Stimulated activated CD8-positive, alpha-beta memory T cell treated with anti-CD3 and anti-CD28 coated beads, Interleukin-7, amount 100 ng/mL, for 24 hours (primary cell): ENCODE measurements around the gene PTPRCAP.

Experiments used
- DNase-seq: peaks from one replicate; pipeline ENCODE4 v3.0.0-alpha.2; 2020; ENCODE audit warnings: low read depth

The PTPRCAP gene

DNA sequence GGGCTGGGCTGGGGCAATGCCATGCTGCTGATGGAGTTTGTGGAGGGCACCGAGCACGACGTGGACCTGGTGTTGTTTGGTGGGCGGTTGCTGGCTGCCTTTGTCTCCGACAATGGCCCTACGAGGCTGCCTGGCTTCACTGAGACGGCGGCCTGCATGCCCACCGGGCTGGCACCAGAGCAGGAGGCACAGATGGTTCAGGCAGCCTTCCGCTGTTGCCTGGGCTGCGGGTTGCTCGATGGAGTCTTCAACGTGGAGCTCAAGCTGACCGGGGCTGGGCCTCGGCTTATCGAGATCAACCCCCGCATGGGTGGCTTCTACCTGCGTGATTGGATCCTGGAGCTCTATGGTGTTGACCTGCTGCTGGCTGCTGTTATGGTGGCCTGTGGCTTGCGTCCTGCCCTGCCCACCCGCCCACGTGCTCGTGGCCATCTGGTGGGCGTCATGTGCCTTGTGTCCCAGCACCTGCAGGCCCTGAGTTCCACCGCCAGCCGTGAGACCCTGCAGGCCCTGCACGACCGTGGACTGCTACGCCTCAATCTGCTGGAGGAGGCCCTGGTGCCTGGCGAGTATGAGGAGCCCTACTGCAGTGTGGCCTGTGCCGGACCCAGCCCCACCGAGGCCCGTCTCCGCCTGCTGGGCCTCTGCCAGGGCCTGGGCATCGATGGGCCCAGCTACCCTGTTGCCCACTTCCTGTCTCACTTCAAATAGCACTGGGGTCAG lies 13.4 kb downstream of the PTPRCAP start:
- no peak for DNase-seq

DNA sequence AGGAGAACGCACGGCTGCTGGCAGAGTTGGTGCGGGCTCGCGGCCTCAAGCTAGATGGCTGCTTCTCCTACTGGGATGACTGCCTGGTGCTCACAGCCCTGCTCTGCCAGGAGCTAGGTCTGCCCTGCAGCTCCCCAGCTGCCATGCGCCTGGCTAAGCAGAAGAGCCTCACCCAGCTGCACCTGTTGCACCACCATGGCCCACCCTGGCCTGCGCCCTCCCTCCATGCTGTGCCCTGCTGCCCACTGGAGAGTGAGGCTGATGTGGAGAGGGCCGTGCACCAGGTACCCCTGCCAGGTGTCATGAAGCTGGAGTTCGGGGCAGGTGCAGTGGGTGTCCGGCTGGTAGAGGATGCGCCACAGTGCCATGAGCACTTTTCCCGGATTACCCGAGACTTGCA lies 14.0 kb downstream of the PTPRCAP start:
- no peak for DNase-seq

DNA sequence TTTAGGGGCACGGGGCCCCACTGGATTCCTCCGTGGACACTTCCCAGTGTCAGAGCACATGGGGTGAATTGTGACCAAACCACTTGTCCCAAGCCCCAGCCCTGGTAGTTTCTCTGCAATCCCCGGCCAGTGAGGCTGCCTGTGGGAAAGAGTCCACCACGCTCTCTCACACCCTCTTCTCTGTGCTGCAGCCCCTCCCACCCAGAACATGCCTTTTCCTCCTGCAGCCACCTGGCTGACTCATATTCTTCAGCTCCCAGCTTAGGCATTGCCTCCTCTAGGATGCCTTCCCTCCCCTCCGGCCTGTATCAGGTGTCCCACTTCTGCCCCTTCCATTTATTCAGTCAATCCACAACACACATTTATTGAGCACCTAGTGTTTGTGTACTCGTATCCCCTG lies 14.6 kb downstream of the PTPRCAP start:
- DNase-seq = no peak

DNA sequence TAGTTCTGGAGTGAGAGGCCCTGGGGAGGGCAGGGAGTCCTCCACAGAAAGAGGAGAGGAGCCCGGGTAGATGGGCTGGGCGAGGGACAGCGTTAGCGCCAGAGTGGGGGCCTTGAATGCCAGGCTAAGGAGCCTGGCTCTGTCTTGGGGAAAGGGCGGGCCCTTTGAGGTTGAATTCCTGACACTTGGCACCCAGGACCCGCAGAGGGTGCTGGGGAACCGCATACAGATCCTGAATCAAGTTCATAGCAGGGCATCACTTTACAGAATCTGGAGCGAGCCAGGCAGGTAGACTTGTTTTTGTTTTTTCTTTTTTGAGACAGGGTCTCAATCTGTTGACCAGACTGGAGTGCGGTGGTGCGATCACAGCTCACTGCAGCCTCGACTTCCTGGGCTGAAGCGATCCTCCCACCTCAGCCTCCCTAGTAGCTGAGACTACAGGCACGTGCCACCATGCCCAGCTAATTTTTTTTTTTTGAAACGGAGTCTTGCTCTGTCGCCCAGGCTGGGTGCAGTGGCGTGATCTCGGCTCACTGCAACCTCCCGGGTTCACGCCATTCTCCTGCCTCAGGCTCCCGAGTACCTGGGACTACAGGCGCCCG lies 16.0 kb downstream of the PTPRCAP start:
- no peak for DNase-seq

DNA sequence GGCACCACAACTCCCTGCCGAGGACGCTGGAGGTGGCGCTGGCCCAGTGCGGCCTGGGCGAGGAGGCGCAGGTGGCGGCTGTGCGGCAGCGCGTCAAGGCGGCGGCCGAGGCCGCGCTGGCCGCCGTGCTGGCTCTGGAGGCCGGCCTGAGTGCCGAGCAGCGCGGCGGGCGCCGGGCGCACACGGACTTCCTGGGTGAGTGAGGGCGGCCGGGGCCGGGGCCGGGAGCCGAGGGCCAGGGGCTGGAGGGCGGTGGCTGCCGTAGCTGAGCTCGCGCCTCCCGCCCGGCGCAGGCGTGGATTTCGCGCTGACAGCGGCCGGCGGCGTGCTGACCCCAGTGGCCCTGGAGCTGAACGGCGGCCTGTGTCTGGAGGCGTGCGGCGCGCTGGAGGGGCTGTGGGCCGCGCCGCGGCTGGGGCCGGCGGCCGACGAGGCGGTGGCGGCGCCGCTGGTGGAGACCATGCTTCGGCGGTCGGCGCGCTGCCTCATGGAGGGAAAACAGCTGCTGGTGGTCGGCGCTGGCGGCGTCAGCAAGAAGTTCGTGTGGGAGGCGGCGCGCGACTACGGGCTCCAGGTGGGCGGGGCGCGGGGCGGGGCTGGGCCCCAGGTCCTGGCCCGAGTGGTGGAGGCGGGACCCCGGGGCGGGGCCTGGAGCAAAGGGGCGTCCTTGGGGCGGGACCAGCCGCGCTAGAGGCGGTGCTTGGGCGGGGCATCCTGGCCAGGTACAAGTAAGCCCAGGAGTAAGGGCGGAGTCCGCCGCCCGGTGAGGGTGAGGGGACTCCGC lies 16.6 kb downstream of the PTPRCAP start:
- peak; percentile 97 for DNase-seq

DNA sequence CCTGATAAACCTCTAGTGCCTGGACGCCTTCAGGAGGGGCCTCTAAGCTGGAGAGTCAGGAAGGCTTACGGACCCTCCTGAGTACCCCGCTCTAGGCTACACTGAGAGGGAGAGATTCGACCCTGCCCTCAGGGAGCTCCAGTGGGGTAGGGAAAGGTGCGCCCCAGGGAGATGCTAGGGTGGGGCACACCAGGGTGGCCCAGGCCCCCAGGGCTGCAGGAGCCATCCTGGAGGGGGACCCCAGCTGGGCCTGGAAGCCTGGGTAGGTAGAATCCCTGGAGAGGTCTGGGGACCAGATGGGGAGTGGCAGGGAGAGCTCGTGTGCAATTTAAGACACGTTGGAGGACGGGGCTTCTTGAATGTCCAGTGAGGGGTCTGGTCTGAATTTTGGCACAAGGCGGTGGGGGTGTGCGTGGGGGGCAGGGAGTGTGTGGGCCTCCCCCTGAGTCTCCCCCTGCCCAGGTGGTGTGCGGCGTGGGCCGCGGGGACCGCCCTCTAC lies 17.3 kb downstream of the PTPRCAP start:
- no peak for DNase-seq

DNA sequence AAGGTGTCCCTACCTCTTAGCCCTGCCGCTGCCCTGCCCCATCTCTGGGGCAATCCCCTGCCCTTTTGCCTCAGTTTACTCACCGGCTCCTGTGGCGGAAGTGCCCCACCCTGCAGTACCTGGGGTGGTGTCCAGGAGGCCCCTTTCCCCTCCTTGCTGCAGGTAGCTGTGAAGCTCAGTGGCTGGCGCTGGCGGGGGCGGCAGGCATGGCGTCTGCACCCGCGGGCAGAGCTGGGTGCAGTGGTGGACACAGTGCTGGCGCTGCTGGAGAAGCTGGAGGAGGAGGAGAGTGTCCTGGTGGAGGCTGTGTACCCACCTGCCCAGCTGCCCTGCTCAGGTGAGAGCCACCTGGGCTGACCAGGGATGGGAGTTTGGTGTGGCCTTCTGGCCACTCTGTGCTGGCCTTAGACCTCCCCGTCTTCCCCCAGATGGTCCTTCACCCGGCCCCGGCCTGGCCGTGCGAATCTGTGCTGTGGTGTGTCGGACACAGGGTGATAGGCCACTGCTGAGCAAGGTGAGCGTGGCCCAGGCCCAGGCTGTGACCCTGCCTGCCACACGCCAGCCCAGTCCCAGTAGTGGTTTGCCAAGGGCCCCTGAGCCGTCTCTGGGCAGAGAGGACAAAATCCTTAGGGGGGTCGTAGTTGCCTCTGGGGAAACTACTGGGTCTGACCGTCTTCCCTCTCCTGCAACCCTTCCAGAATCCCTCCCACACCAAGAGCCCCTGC lies 18.0 kb downstream of the PTPRCAP start:
- no peak for DNase-seq

DNA sequence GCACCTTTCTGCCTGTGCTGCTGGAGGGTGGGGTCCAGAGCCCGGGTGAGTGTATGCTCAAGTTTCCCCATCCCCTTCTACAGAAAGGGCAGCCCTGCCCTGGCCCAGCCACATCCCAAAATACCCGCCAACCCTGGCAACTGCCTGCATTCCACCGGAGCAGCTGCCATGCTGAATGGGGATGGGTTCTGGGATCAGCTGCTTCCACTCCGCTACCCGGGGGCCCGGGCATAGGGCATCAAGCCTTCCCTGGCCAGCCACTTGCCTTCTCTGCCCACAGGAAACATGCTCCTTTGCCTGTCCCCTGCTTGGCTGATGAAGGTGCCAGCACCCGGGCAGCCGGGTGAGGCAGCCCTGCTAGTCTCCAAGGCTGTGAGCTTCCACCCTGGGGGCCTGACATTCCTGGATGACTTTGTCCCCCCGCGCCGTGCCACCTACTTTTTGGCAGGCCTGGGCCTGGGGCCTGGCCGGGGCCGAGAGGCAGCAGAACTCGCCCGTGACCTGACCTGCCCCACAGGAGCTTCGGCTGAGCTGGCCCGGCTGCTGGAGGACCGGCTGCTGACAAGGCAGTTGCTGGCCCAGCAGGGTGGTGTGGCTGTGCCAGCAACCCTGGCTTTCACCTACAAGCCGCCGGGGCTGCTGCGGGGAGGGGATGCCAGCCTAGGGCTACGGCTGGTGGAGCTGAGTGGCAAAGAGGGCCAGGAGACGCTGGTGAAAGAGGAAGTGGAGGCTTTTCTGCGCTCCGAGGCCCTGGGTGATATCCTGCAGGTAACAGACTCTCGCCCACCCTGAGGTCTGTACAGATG lies 18.8 kb downstream of the PTPRCAP start:
- DNase-seq = no peak

DNA sequence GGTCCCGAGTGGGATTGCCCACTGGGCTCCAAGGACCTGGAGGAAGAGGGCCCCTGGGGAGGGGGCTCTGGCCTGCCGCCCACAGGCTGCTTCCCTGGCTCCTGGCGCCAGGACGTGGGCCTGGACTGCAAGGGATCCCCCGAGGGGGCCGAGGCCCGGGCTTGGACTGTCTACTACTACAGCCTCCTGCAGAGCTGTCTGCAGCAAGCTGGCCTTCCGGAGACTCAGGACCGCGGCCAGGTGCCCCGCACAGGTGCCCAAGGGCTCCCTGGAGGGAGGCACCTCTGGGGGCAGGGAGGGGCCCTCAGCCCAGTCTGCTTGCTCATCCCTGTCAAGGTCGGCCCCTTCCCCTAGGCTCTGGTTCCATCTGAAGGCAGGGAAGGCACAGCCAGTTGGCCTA lies 20.1 kb downstream of the PTPRCAP start:
- no peak for DNase-seq

DNA sequence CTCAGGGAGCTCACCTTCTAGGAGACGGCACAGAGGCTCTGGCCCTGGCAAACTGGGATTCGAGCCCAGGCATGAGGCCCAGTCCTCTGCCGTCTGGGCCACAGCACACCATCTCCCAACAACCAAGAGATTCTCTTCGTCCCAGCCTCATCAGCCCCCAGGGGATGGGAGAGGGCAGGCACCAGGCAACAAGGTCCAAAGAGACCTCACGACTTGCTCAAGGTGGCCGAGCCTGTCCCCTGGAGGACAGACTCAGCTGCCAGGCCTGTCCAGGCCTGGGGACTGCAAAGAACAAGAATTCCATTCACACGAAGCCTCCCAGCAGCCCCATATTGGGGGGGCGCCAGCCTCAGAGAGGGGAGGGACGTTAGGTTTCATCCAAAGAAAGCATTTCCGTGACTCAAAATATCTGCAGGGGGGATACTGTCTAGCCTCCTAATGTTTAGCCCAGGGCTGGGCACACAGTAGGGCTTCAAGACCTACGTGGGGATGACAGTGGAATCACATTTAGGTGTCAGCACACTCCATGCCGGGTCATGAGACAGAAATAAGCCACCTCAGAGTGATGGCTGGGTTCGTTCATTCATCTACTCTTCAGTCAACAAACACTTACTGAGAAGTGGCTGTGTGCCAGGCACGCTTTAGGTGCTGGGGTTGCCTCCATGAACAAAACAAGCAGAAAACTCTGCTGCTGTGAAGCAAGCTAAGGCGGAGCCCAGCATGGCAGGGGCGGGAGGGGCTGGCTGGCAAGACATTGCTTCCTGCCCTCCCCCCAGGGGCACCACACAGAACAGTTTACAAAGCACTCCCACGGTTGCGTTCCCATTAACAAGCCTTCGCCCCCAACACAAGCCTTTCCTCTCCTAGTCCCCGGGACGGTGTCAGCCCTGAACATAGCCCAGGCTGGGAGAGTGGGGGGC lies 20.8 kb downstream of the PTPRCAP start:
- no peak for DNase-seq

DNA sequence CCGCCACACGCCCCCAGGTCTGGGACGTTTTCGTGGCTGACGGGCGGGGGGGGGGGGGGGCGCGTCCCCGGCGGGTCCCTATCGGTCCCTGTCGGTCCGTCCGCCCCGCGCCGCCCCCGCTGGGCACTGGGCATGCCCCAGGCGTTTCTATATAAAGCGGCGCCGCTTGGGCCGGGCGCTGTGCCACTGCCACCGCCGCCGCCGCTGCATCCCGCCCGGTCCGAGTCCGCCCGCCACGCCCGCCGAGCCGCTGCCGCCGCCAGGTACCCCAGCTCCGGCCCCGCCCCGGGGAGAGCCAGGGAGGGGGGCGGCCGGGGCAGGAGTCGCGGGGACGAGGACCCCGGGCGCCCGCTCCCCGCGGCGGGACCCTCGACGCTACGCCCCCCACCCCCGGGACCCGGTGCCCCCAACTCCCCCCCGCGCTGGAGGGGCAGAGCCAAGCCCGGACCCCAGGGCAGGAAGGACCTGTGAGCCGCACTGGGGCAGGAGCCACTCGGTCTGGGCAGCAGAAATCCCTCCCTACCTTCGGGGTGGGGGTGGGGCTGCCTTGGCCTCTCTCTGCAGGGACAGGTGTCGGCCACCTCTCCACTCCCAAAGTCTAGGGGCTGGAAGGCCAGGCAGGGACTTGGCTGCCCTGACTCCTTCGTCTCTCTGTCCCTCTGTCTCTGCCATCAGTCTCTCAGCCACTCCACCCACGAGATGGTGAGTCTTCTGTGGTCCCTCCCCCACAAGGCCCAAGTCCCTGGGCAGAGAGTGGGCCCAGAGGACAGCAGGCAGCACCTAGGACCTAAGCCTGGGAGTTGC lies 21.8 kb downstream of the PTPRCAP start, which contains the start of gene CARNS1:
CARNS1 (plus strand) TSS at position 178 of the 804 bp plus-strand sequence; CDS start at position 700, 522 bp downstream.
- no peak for DNase-seq

DNA sequence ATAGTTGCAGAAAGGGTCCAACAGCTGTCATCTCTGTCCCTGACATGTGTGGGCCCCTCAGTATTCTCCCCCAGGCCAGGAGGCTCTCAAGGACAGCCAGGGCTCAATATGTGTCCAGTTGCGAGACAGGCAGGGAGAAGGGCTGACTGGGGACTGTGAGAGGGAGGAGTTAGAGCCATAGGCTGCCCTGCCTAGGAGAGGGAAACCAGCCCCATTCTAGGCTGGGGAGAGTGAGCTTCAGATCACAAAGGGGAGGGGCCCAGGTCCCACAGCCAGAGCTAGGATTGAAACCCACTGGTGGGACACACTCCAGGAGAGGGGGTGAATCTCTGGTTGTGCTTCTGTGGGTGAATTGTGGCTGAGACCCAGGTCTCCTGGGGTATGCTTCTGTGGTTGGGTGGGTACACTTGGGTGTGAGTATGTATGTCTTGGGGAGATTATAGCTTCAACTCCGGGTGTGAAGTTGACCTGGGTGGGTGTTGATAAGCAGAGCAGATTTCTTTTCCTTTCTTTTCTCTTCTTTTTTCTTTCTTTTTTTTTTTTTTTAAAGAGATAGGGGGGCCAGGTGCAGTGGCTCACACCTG lies 24.1 kb downstream of the PTPRCAP start:
- no peak for DNase-seq

DNA sequence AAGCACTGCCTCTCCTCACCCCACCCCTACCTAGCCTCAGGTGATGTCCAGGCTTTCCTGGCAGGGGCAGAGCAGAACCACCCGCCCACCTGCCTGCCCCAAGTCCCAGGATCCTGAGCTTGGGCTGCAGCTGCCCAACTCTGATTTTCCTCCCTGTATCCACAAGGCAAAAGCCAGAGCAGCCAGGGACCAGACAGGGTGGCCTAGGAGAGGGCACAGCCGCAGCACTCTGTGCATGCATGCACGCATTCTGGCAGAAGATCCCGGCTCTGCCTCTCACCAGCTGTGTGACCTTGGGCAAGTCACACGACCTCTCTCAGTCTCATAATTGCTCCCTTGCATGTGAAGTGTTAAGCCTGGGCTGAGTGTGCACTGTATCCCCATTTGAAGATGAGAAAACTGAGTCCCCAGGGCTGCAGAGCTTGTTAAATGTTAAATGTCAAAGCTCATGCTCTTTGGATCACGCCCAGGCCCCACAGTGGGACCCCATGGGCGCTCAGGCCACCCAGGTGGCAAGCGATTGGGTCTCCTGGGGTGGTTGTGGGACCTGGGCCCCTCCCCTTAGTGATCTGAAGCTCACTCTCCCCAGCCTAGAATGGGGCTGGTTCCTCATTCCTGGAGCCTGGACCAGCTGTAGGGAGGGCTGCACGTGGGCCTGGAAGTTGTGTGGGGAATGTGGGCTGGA lies 24.8 kb downstream of the PTPRCAP start:
- DNase-seq = no peak

DNA sequence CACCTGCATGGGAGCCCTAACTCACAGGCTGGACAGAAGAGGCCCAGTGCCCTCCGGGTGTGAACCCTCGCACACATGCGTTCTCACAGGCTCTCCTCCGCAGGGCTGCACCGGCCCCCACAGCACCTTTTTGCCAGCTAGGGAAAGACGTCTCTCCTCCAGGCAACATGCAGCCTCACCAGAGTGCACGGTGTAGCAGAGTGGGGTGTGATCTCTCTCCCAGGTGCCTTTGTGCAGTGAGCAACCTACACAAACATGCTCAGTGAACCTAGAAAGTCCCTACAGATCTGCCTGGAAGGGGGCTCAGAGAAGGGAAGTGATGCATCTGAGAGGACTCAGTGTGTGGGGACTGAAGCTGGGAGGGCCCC lies 25.7 kb downstream of the PTPRCAP start:
- no peak for DNase-seq

DNA sequence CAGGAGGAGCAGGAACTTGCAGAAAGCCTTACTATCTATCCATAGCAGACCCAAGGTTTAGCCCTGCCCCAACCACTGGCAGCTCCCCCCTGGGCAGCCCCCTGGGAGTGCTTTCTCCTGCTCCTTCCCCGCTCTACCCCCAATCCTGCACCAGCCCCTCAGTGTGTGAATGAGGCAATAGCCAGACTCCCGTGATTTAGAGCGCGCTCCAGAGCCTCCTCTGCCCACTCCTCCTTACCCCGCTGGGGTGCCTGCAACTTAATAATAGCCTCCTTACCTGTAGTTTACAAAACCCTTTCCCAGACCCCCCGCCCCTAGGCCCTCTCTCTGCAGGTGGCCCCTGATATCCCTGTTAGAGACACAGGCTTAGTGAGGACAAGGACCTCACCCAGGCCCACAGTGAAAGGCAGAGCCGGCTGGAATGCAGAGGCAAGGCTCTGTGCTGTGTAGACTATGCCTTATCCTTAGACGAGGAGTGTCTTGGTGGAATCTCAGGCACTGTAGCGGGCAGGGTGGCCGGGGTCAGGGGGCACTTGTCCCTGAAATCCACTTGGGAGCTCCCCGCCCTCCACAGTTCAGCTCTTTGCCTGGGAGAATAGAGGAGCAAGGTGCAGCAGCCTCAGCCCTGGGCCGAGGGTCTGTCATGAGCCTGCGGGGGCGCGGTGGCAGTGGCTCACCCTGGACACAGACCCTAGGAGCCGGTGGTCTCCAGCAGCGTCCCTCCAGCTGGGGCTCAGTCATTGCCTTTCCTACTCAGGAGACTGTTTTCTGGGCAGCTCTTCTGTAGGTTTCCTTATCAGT lies 26.3 kb downstream of the PTPRCAP start:
- no peak for DNase-seq

DNA sequence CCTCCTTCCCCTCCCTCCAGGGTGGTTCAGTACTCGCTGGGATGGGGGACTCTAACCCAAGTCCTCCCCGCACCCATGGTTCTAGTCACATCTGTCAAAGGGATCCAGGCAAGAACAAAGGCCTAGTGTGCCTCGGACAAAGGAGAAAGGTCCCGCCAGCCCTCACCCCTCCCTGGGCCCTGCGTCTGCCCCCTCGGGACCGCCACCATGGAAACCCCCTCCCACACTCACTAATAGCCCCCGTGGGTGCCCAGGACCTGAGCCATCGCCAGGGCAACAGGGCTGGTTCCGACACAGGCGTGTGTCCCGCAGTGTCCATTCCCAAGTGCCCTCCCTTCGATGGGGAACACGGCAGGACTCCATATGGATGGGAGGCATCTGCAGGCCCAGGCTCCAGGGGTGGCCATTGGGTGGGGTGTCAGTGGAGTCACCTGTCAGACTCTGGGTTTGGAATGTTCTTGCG lies 27.1 kb downstream of the PTPRCAP start:
- no peak for DNase-seq

DNA sequence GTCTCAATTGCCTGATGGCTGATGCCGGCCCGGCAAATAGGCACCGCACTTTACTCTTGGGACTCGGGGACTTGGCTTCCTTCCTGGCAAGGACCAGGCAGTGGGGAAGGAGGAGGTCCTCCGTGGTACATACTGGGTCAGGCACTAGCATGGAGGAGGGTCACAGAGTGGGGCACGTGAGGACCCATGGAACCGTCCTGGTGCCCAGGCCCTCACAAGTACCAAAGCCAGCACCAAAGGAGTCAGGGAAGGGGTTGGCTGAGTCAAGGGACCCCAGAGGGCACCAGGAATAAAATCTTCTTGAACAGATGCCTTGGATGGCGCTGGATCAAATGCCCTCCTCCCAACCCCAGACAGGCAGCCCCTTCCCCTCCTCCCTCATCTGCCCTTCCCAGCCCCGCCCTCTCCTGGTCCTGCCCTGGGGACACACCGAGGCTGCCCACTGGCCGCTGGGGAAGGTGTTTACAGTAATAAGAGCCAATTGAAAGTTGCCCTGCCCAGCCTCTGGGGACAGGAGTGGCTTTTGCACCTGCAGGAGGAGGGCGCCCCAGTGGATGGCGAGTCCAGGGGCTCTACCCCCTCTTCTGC lies 27.6 kb downstream of the PTPRCAP start:
- no peak for DNase-seq
